ENCODE data around the gene PRKN. TPM values are rescaled to one million over a fixed set of nuclear protein-coding genes. Genes with fewer than 3 reads are reported as not detected.

Gene PRKN
- total RNA-seq, 2 donors from 2014 or later, result 7.6 to 7.9 TPM

GRCh38 chr6:162627825-162628224 lies 99.7 kb downstream of the PRKN start:
- DNase-seq (ENCODE audit: low spot score), result no peak
- intact Hi-C loops (cut with DNase I), result no loop called here

GRCh38 chr6:162627362-162627761 lies 100.2 kb downstream of the PRKN start:
- intact Hi-C loops (cut with DNase I), result no loop called here
- no peak for DNase-seq (ENCODE audit: low spot score)

GRCh38 chr6:162626869-162627268 lies 100.7 kb downstream of the PRKN start:
- no peak for DNase-seq (ENCODE audit: low spot score)
- intact Hi-C loops (cut with DNase I), result no loop called here

- DNase-seq (ENCODE audit: low spot score), result no peak
- intact Hi-C loops (cut with DNase I), result no loop called here
These were observed 101.6 kb downstream of the PRKN start for GRCh38 chr6:162625846-162626540.

- intact Hi-C loops (cut with DNase I), result no loop called here
- DNase-seq (ENCODE audit: low spot score), result no peak
These were observed 105.0 kb downstream of the PRKN start for GRCh38 chr6:162622572-162622971.

- DNase-seq (ENCODE audit: low spot score), result no peak
- intact Hi-C loops (cut with DNase I), result no loop called here
These were observed 106.3 kb downstream of the PRKN start for GRCh38 chr6:162621246-162621645.

- intact Hi-C loops (cut with DNase I), result no loop called here
These were observed 107.5 kb downstream of the PRKN start for GRCh38 chr6:162620073-162620472.

GRCh38 chr6:162618448-162619002 lies 109.0 kb downstream of the PRKN start:
- DNase-seq (ENCODE audit: low spot score), result no peak
- intact Hi-C loops (cut with DNase I), result no loop called here

More at GRCh38 chr6:162620073-162620472, 107.5 kb downstream of the PRKN start:
- DNase-seq (ENCODE audit: low spot score), result no peak

GRCh38 chr6:162615016-162615705 lies 112.4 kb downstream of the PRKN start:
- no peak for DNase-seq (ENCODE audit: low spot score)

GRCh38 chr6:162613310-162613709 lies 114.3 kb downstream of the PRKN start:
- intact Hi-C loops (cut with DNase I), result no loop called here

More at GRCh38 chr6:162615016-162615705, 112.4 kb downstream of the PRKN start:
- intact Hi-C loops (cut with DNase I), result no loop called here

GRCh38 chr6:162612613-162613012 lies 115.0 kb downstream of the PRKN start:
- no peak for DNase-seq (ENCODE audit: low spot score)

More at GRCh38 chr6:162613310-162613709, 114.3 kb downstream of the PRKN start:
- no peak for DNase-seq (ENCODE audit: low spot score)

GRCh38 chr6:162610351-162610750 lies 117.2 kb downstream of the PRKN start:
- intact Hi-C loops (cut with DNase I), result no loop called here
- no peak for DNase-seq (ENCODE audit: low spot score)

More at GRCh38 chr6:162612613-162613012, 115.0 kb downstream of the PRKN start:
- intact Hi-C loops (cut with DNase I), result no loop called here

- intact Hi-C loops (cut with DNase I), result no loop called here
- no peak for DNase-seq (ENCODE audit: low spot score)
These were observed 121.7 kb downstream of the PRKN start for GRCh38 chr6:162605881-162606280.

- DNase-seq (ENCODE audit: low spot score), result no peak
- intact Hi-C loops (cut with DNase I), result no loop called here
These were observed 124.1 kb downstream of the PRKN start for GRCh38 chr6:162603231-162604015.

GRCh38 chr6:162602759-162603158 lies 124.8 kb downstream of the PRKN start:
- intact Hi-C loops (cut with DNase I), result no loop called here
- no peak for DNase-seq (ENCODE audit: low spot score)

GRCh38 chr6:162596676-162597075 lies 130.9 kb downstream of the PRKN start:
- DNase-seq (ENCODE audit: low spot score), result no peak
- intact Hi-C loops (cut with DNase I), result no loop called here

- intact Hi-C loops (cut with DNase I), result no loop called here
- no peak for DNase-seq (ENCODE audit: low spot score)
These were observed 136.0 kb downstream of the PRKN start for GRCh38 chr6:162591517-162591916.

GRCh38 chr6:162581988-162582780 lies 145.4 kb downstream of the PRKN start:
- intact Hi-C loops (cut with DNase I), result no loop called here
- no peak for DNase-seq (ENCODE audit: low spot score)

GRCh38 chr6:162580619-162581018 lies 146.9 kb downstream of the PRKN start:
- no peak for DNase-seq (ENCODE audit: low spot score)
- intact Hi-C loops (cut with DNase I), result no loop called here
